Stimulated activated CD8-positive, alpha-beta memory T cell treated with anti-CD3 and anti-CD28 coated beads, Interleukin-4, amount 100 ng/mL, for 48 hours (primary cell): ENCODE data around the gene ATOX1.

ENCODE experiments used
- DNase-seq: peaks from one replicate; pipeline ENCODE4 v3.0.0-alpha.2; 2020

ATOX1 gene

DNA sequence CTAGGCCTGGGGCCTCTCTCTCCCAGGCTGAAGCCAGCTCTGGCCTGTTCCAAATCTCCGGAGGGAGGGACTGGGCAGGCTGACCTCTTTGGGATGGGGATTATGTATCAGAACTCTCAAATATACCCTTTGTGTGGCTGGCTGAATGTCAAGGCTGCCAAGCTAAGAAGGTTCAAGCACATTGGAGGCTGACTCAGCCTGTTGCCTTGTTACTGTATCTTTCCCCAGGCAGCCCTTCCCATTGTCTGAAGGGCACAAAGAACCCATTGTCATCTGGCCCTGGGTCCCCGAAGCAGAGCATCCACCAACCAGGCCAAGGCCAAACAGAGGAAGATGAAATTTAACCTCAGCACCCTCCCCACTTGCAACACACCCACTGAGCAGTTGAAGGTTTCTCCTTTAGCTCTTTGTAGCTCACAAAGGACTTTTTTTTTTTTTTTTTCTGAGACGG lies 64.4 kb downstream of the ATOX1 start:
- no peak for DNase-seq
